NCI-H82 (cell line): ENCODE measurements around the gene THADA.

ENCODE experiments used
- DNase-seq: peaks from one replicate; lab custom pipeline; 2025; lab: John Stamatoyannopoulos, UW

Gene THADA

GRCh38 chr2:43509886-43510285 is 86.0 kb downstream of the THADA start:
- no peak for DNase-seq

DNA sequence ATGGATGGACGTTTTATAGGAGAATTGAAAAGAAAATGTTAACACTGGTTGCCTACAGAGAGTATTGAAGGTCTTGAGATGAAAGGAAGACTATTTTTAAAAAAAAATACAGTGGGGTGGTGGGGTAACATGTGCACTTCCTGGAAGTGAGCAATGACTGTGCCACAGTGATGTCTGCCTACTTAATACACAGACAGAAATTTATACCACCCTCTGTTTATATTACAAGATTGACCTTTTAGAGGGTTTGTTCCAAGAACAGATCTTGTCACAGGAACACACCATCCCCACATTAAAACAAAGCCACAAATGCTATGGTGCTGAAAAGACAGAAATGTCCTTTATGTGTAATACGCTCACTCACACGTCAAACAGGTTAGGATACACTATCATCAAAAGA is 87.6 kb downstream of the THADA start:
- DNase-seq: no peak

DNA sequence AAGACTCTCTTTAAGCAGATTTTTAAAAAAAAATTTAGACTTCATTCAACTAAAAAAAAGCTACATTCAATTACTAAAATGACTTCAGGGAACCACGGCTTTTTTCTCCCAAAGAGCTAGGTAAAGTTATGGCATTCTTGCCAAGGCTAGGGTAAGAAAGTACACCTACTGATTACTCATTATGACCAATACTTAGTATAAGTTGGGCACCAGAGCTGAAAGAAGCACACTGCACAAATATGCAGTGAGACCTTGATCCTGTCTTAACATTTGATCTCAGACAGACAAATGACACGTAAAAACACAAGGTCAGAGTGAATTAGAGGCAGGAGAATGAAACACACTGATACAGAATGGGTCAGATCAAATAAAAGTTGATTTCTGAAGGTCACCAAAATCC is 88.7 kb downstream of the THADA start:
- no peak for DNase-seq

DNA sequence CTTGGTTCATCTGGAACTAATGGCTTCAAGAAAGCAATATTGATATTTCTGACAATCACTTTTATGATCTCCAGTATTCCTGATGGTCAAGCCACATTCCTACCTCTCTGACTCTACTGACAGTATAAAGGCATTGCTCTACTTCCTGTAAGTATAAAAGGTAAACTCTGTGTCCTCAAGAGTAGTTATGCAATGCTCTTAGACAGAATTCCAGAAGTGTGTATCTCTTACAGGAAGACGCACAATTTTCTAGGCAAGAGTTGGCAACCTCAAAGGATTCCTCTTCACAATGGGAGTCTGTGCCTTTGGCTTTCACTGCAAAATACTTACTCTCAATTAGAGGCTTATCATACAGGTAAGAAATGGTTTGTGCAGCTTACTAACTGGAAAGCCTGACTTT is 100.1 kb downstream of the THADA start:
- DNase-seq: no peak

DNA sequence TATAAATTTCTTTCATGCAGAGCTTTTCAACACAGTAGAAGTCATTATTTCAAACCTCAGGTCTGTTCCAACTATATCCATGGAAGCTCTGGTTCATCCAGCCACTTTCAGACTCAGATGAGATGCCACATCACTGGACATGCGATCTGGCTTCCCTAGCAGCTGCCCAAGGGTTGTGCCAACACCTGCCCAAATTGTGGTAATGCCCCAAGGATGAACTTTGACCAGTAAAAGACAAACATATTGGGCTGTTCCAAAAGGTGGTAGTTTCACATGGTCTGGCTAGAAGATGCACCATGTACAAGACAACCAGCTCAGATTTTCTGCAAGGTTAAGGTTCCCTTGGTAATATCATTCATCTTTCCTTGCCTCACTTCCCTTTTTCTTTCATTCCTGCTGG is 101.9 kb downstream of the THADA start:
- DNase-seq: no peak

DNA sequence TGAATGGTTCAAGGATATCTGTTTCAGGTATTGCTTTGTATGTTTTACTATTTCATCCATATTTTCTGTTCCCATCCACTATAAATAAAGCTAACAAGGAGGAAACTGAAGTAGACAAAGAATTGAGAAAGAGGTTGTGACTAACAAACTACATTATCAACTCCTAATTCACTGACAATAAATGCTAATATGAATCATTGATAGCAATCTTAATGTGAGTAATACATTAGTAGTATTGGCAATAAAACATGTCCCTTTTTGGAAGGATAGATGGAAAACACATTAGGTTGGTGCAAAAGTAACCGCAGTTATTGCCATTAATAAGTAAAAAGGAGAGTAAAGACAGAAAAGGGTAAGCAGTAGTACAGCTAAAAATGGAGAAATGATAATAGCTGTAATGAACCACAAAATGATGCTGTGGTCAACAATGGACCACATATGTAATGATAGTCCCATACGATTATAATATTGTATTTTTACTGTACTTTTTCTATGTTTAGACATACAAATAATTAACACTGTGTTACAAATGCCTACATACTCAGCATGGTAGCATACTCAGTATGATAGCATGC is 104.7 kb downstream of the THADA start:
- no peak for DNase-seq

DNA sequence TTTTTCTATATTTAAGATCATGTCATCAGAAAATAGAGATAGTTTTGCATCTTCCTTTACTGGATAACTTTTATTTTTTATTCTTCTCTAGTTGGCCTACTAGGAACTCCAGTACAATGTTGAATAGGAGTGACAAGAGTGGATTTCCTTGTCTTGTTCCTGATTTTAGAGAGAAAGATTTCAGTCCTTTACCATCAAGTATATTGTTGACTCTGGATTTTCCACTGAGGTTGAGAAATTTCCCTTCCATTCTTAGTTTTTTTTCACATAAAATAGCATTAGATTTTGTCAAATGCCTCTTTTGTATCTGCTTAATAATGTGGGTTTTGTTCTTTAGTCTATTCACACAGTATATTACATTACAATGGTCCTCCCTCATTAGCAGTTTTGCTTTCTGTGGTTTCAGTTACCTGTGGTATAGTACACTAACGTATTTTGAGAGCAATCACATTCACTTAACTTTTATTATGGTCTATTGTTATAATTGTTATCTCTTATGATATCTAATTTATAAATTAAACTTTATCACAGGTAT is 105.5 kb downstream of the THADA start:
- DNase-seq: no peak

DNA sequence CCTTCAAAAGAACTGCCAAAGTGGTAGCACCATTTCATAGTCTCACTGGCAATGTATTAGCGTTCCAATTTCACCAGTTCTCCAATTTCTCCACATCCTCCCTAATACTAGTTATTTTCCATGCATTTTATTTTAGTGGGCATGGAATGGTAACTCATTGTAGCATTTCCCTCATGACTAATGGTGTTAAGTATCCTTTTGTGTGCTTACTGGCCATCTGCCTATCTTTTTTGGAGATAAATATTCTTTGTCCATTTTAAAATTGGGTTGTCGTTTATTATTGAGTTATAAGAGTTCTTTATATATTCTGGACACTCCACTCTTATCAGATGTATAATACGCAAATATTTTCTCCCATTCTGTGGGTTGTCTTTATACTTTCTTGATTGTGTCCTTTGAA is 107.1 kb downstream of the THADA start:
- no peak for DNase-seq

GRCh38 chr2:43486603-43487002 is 109.2 kb downstream of the THADA start:
- DNase-seq: no peak

DNA sequence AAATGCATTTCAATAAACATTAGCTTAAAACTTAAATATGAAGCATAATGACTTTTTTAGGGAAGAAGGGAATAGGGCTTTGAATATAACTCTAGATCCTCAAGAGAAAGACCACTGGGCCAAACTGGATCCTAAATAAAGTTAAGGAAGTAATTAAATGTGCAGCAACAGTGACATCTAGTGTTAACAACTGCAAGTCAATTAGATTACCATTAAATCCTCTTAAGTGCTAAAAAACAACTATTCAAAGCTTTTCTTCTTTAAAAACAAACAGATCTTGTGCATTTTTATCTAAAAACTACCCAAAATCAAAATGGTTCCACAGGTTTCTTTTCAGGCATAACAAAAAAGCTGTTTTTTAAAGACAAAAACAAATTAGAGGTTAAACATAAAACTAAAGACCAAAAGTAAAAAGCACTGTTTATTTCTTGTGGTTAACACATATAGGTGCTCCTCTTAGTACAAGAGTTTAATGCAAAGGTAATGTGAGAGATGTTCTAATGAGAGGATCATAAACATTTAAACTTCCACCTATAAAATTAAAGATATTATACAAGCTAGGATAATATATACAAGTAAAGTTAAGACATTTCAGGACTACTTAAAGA is 111.4 kb downstream of the THADA start:
- peak; percentile 89 for DNase-seq

GRCh38 chr2:43482961-43483360 is 112.9 kb downstream of the THADA start:
- DNase-seq: no peak

DNA sequence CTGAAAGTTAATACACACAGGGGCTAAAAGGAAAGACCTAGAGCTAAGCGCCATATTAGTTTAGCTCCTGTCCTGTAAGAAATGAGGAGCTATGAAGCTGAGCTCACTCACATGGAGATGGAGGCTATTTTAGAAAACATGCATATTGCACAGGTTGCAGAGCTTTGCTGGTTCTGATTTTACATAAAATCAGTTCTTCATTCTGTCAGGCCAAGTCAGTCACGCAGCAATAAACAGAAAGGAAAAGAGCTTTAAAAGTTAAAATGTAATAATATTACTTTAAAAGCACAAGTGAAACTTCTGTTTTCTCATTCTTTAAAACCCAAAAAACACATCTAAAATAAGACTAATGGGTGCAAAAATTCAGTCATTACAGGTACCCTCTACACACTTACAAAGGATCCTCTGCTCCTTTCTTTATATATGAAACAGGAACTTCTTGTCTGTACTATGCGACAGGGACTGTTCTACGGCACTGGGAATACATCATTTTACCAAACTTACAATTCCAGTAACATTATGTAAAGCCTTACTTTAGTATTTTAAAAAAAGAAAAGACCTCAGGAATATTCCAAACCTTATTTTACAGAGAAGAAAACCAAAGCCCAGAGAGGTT is 113.8 kb downstream of the THADA start:
- no peak for DNase-seq

DNA sequence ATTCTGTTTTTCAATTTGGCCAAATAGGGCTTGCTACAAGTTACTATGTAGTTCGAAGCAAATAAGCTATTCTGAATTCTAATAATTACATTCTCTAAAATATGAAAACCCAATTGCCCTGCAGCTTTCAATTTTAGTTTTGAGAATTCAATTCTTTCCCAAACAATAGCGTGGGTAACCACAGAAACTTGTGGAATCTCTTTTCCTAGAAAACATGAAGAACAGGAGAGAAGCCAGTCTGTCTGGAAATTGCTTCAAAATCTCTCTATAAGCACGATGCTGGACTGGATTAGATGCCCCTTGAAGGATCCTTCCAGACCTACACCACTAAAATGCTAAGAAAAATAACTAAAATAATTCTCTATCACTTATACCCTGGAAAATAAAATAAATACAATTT is 115.0 kb downstream of the THADA start:
- no peak for DNase-seq

DNA sequence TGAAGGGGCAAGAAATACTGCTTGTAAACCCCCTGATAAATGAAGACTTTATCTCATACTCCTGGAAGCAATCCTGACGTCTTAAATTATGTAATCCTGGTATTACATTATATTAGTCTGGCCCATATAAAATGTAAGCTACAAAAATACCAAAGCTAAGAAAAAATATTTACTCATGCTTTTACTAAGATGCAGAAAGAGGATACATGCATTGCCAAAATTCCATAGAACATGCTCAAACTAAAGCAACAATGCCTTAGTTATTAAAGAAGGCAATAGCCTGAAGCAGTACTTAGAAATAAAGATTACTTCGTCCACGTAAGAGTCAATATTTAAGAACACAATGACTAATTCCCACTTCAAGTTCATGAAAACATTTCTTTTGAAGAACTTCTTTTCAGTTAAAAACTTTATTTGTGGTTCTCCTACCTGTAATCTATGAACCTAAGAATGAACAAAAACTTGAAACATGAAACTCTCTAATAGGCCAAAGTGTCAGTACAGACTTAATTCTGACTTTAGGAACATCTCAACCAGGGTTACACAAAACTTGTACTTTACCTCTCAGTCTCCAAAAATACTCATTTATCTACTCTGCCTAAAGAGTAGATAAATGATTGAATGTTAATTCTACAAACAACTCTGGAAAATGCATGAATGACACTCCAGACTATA is 117.3 kb downstream of the THADA start:
- no peak for DNase-seq

DNA sequence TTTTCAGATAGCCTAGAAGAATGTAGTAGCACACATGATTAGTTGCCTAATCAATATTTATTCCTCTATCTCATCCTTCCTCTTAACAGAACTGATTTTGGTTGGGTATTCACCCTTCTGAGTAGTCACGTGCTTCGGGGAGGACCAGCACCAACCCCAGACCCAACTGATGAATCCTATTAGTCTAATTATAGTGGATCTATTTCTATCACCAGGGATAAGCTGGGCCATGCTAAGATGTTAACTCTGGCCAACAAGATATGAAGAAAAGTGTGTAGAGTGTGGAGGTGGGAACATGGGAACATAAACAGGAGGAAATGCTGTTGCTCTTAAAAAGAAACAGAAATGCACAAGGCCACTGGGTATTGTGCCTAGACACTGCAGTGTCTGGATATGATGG is 119.9 kb downstream of the THADA start:
- peak; percentile 93 for DNase-seq

DNA sequence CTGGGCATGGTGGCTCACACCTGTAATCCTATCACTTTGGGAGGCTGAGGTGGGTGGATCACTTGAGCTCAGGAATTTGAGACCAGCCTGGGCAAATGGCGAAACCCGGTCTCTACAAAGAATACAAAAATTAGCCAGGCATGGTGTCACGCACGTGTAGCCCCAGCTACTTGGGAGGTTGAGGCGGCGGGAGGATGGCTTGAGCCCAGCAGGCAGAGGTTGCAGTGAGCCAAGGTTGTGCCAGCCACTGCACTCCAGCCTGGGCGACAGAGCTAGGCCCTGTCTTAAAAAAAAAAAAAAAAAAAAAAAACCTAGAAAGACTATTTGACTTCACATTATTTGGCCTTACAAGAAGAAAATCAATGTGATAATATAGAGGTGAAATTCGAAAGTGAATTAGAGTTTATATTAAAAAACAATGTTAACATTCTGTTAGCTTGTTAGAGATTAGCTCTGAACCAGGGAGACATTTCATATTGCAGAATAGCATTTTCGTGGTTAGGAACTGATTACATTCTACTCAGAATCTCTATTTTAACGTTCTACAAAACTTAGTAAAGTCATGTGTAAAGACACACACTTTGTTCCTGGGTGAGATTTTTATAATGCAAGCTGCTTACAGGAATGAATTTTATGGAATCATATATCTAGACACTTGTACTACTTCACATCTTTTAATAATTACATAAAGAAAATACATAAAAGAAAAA is 120.5 kb downstream of the THADA start:
- DNase-seq: no peak

DNA sequence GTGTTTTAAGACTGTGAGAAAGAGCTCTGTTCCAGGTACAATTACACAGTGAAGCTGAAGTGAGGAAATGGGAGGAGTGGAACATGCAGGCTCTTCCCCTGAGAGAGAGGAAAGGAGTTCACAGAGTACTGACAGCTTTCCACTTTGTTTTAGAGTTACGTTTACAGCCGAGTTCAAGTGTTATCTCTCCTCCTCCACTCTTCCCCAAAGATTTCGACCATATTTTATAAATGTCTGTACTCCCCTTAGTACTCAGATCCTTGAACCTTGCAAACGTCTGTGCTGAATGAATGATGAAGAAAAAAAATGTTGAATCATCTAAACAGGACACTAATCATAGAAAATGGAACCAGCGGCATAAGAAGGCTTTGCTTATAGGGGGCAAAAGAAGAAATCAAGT is 121.6 kb downstream of the THADA start:
- no peak for DNase-seq

DNA sequence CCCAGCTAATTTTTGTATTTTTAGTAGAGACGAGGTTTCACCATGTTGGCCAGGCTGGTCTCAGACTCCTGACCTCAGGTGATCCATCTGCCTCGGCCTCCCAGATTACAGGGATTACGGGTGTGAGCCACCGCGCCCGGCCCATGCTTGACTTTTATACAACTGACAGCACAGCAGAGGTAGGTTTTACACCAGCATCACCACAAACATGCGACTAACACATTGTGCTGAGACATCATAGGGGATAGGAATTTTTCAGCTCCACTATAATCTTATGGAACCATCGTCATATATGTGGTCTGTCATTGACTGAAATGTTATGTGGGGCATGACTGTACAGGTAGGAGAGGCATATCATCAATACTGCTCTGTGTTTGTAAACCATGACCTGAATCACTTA is 122.1 kb downstream of the THADA start:
- no peak for DNase-seq

DNA sequence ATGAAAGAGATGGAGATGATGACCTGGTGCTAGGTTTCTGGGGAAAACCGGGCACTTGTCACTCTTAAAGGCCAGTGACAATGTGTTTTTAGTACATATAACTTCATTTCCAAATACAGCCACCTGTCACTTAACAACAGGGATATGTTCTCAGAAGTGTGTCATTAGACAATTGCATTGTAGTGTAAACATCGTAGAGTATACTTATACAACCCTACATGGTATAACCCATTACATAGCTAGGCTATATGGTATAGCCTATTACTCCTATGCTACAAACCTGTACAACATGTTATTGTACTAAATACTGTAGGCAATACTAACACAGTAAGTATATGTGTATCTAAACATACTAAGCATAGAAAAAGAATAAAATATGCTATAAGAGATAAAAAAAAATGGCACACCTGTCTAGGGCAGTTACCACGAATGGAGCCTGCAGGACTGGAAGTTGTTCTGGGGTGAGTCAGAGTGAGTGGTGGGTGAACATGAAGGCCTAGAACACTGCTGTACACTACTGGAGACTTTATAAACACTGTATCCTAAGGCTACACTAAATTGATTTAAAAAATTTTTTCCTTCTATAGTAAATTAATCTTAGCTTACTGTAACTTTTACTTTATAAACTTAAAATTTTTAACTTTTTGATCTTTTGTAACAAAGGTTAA is 123.2 kb downstream of the THADA start:
- DNase-seq: no peak

DNA sequence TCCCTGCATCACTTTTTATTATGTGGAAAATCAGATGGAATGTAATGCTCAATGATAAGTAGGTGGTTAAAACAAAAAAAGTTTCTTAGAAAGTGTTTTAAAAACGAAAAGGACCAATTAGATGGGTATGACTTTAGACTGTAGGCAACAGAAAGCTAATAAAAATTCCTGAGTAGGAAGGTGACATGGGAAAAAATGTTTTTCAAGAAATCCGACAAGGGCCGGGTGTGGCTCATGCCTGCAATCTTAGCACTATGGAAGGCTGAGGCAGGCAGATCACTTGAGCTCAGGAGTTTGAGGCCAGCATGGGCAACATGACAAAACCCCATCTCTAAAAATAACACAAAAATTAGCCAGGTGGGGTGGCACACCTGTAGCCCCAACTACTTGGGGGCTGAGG is 126.1 kb downstream of the THADA start:
- DNase-seq: no peak

DNA sequence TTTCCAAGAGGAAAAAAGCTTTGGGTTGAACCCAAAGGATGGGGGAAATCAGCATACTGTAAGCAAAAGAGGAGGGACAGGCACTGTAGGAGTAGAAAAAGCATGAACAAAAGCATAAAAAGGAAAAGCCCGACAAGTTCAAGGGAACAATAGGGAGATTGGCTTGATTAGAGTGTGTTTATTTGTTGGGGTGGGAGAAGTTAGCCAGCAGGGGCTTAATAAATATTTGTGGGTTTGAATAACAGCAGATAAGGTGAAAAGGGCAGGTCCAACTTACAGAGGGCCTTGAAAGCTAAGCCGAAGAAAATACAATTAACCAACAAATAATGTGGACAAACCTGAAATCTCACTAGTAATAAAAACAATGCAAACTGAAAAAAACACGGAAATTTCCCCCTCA is 126.7 kb downstream of the THADA start:
- no peak for DNase-seq

GRCh38 chr2:43467891-43468290 is 127.9 kb downstream of the THADA start:
- DNase-seq: no peak
